PC-9 (cell line): ENCODE results near the gene ATP5MK. TPM values are rescaled to one million over a fixed set of nuclear protein-coding genes. Genes with fewer than 3 reads are reported as not detected.
"Not testable (repeated sequence)": the region's sequence is repeated elsewhere in the genome, so short reads cannot be mapped to it uniquely, and the experiment has no call there.

Experiments
- BruUV-seq: library from RNA; stranded (reverse); fragments of 400-500 nt; replicated peaks from 2 replicates; lab custom pipeline; 2021; lab: Mats Ljungman, UMichigan
- CTCF ChIA-PET: fragments of 300-600 bp; sonication (Branson Sonifier 250); formaldehyde crosslinking; loops from one replicate; lab custom pipeline; 2022; ENCODE audit warnings: antibody characterized with exemption; lab: Charles Lee
- POLR2A ChIA-PET: fragments of 300-600 bp; sonication (Branson Sonifier 250); formaldehyde crosslinking; loops from one replicate; lab custom pipeline; 2022; ENCODE audit warnings: antibody characterized with exemption; ENCODE audit not compliant: unreplicated experiment; lab: Charles Lee
- DNase-seq, 2 experiments: peaks; one replicate each; pipeline versions ENCODE4 v3.0.0 to v3.0.0-alpha.2; 2015 to 2022; ENCODE audit warnings: mixed read lengths in 1 of 2
- H2AFZ ChIP-seq: fragments of 200-600 bp; sonication (generic); 2 replicates; pipeline ENCODE4 v1.8.1; 2017; ENCODE audit warnings: antibody characterized with exemption
- H3F3A ChIP-seq: fragments of 200-600 bp; sonication (generic); 2 replicates; pipeline ENCODE4 v1.8.1; 2017; ENCODE audit warnings: antibody characterized with exemption, mild to moderate bottlenecking, low read depth; ENCODE audit not compliant: insufficient read depth
- H3K27ac ChIP-seq: fragments of 200-600 bp; sonication (generic); 2 replicates; pipeline ENCODE4 v1.6.1; 2016; ENCODE audit warnings: mixed run types
- H3K27me3 ChIP-seq: fragments of 200-600 bp; sonication (generic); 2 replicates; pipeline ENCODE4 v1.6.1; 2016; ENCODE audit warnings: low read depth, mixed run types; ENCODE audit not compliant: insufficient read depth
- H3K36me3 ChIP-seq: fragments of 200-600 bp; sonication (generic); 2 replicates; pipeline ENCODE4 v1.6.1; 2016; ENCODE audit warnings: low read depth, mixed run types
- H3K4me1 ChIP-seq: fragments of 200-600 bp; sonication (generic); replicated peaks from 2 replicates; pipeline ENCODE4 v1.6.1; 2016; ENCODE audit warnings: mixed run types; ENCODE audit not compliant: insufficient read depth
- H3K4me2 ChIP-seq: fragments of 200-600 bp; sonication (generic); 2 replicates; pipeline ENCODE4 v1.6.1; 2017; ENCODE audit warnings: mixed run types
- H3K4me3 ChIP-seq: fragments of 200-600 bp; sonication (generic); 2 replicates; pipeline ENCODE4 v1.6.1; 2016; ENCODE audit warnings: mixed run types
- H3K79me2 ChIP-seq: fragments of 200-600 bp; sonication (generic); 2 replicates; pipeline ENCODE4 v1.6.1; 2017; ENCODE audit warnings: low read depth, mixed run types
- H3K9me2 ChIP-seq: fragments of 200-600 bp; sonication (generic); 2 replicates; pipeline ENCODE4 v1.8.1; 2017; ENCODE audit warnings: mild to moderate bottlenecking; ENCODE audit not compliant: insufficient read depth
- H3K9me3 ChIP-seq: fragments of 200-600 bp; sonication (generic); 2 replicates; pipeline ENCODE4 v1.8.1; 2016; ENCODE audit warnings: low read depth; ENCODE audit not compliant: insufficient read depth
- H4K20me1 ChIP-seq: fragments of 200-600 bp; sonication (generic); 2 replicates; pipeline ENCODE4 v1.8.1; 2017; ENCODE audit not compliant: insufficient read depth
- EZH2 ChIP-seq: fragments of 200-600 bp; sonication (generic); IDR thresholded peaks from 2 replicates; pipeline ENCODE4 v1.8.0; 2017; ENCODE audit warnings: antibody characterized with exemption, low read depth
- intact Hi-C: fragments of 100-400 bp; cut with micrococcal nuclease; formaldehyde crosslinking; loops from one replicate; pipeline ENCODE4 v1.10.0; 2022; ENCODE audit not compliant: unreplicated experiment
- total RNA-seq: library from RNA; stranded (reverse); gene quantifications from 2 replicates; pipeline ENCODE4 v1.2.3, GENCODE V29; 2021
- TF ChIP-seq, protein P1 (sequence below): fragments of 200-600 bp; sonication (generic); conservative IDR thresholded peaks from 2 replicates; pipeline ENCODE4 v1.6.1; 2017; ENCODE audit warnings: mixed run types, antibody characterized with exemption, mild to moderate bottlenecking, moderate library complexity

The ATP5MK gene
- total RNA-seq, 1 experiment from 2014 or later, result 230 TPM

DNA sequence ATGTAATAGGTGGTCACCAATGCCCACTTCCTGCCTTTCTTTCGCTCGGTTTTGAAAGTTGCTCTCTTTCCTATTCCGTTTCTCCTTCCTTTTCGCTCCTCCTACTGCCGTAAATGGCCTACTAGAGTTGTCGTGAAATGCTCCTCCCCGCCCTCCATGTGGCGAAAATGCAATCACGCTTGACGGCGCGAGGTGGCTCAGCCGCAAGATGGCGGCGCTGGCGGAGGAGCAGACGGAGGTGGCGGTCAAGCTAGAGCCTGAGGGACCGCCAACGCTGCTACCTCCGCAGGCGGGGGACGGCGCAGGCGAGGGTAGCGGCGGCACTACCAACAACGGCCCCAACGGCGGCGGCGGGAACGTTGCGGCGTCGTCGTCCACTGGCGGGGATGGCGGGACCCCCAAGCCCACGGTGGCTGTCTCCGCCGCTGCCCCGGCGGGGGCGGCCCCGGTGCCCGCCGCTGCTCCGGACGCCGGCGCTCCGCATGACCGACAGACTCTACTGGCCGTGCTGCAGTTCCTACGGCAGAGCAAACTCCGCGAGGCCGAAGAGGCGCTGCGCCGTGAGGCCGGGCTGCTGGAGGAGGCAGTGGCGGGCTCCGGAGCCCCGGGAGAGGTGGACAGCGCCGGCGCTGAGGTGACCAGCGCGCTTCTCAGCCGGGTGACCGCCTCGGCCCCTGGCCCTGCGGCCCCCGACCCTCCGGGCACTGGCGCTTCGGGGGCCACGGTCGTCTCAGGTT, 28.3 kb downstream of the ATP5MK start, which contains the start of gene TAF5:
Gene TAF5, plus strand, starts transcription at position 195 of the 737 bp plus-strand sequence. Its CDS starts 14 bp downstream, at position 209.
- no TSS peak for BruUV-seq
- H3K4me3 ChIP-seq, result peak within 1 kb of the TSS; percentile 75
- peaks cover 23% of the 10 kb centered on the region; the same call in 1 of the 2 replicates for H3K79me2 ChIP-seq
- peak within 1 kb of the TSS; percentile 78 for H3K27ac ChIP-seq
- CTCF ChIA-PET, result no interaction called here
- intact Hi-C loops, result no loop called here
- peak; percentile 82 to 83 for DNase-seq
- H3K9me3 ChIP-seq, result no peaks in the 10 kb centered on the region
- POLR2A ChIA-PET, result no interaction called here
- H2AFZ ChIP-seq, result peak within 1 kb of the TSS; percentile 87
- H3K9me2 ChIP-seq, result no peaks in the 10 kb centered on the region
- no peaks in the 10 kb centered on the region for H3K27me3 ChIP-seq
- no peak for TF ChIP-seq EZH2
- TF ChIP-seq, protein P1, sequence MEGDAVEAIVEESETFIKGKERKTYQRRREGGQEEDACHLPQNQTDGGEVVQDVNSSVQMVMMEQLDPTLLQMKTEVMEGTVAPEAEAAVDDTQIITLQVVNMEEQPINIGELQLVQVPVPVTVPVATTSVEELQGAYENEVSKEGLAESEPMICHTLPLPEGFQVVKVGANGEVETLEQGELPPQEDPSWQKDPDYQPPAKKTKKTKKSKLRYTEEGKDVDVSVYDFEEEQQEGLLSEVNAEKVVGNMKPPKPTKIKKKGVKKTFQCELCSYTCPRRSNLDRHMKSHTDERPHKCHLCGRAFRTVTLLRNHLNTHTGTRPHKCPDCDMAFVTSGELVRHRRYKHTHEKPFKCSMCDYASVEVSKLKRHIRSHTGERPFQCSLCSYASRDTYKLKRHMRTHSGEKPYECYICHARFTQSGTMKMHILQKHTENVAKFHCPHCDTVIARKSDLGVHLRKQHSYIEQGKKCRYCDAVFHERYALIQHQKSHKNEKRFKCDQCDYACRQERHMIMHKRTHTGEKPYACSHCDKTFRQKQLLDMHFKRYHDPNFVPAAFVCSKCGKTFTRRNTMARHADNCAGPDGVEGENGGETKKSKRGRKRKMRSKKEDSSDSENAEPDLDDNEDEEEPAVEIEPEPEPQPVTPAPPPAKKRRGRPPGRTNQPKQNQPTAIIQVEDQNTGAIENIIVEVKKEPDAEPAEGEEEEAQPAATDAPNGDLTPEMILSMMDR, result no peak
- peak within 1 kb of the TSS; percentile 81 for H3K4me2 ChIP-seq
- 0 out of 2 replicates have a peak, but pooled peaks cover 7% of the 10 kb centered on the region for H3K4me1 ChIP-seq
- H3F3A ChIP-seq, result peaks cover 12% of the 10 kb centered on the region; the same call in 1 of the 2 replicates
- no peaks in the 10 kb centered on the region for H3K36me3 ChIP-seq
- no peaks in the 10 kb centered on the region for H4K20me1 ChIP-seq

DNA sequence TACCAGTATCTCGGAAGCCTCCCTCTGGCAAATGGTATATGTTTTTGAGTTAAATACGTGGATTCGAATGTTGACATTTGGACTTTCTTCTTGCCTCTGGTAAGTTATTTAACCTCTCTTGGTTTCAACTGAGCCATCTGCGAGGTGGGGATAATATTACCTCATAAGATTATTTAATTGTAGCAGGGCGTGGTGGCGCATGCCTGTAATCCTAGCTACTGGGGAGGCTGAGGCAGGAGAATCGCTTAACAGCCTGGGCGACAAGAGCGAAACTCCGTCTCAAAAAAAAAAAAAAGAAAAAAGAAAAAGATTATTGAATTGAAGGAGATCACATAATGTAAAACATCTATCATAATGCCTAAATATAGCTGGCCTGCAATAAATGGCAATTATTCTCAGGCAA, 28.9 kb downstream of the ATP5MK start:
- no peaks in the 10 kb centered on the region for H3K9me3 ChIP-seq
- H3K27me3 ChIP-seq, result no peaks in the 10 kb centered on the region
- CTCF ChIA-PET, result no interaction called here
- no peaks in the 10 kb centered on the region for H3K36me3 ChIP-seq
- H3K9me2 ChIP-seq, result no peaks in the 10 kb centered on the region
- 0 out of 2 replicates have a peak, but pooled peaks cover 7% of the 10 kb centered on the region for H3K4me1 ChIP-seq
- BruUV-seq, result TSS peak; percentile 98
- peak overlapping the region; percentile 78 for H3K27ac ChIP-seq
- peaks cover 12% of the 10 kb centered on the region; the same call in 1 of the 2 replicates for H3F3A ChIP-seq
- no peaks in the 10 kb centered on the region for H4K20me1 ChIP-seq
- peak overlapping the region; percentile 81 for H3K4me2 ChIP-seq
- intact Hi-C loops, result no loop called here
- peak overlapping the region; percentile 75 for H3K4me3 ChIP-seq
- H2AFZ ChIP-seq, result peak overlapping the region; percentile 87
- peaks cover 23% of the 10 kb centered on the region; the same call in 1 of the 2 replicates for H3K79me2 ChIP-seq
- POLR2A ChIA-PET, result no interaction called here
- peak in 1 of 2 experiments; percentile 3 for DNase-seq
- TF ChIP-seq EZH2, result no peak
- TF ChIP-seq, protein P1, result no peak

DNA sequence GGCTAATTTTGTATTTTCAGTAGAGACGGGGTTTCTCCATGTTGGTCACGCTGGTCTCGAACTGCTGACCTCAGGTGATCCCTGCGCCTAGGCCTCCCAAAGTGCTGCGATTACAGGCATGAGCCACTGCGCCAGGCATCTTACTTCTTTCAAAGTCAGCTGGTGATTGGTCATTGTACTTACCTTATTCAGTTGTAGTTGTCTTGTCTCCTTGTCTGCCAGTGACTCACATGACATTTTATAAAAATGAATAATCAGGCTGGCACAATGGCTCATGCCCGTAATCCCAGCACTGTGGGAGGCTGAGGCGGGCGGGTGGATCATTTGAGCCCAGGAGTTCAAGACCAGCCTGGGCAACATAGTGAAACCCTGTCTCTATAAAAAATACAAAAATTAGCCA, 35.5 kb downstream of the ATP5MK start:
- H4K20me1 ChIP-seq, CTCF ChIA-PET, H3K9me2 ChIP-seq, H3K27ac ChIP-seq, H3K4me1 ChIP-seq, H3K9me3 ChIP-seq, POLR2A ChIA-PET, H3K27me3 ChIP-seq, H3F3A ChIP-seq, H3K4me3 ChIP-seq, H2AFZ ChIP-seq, H3K36me3 ChIP-seq, intact Hi-C loops, BruUV-seq, H3K79me2 ChIP-seq, H3K4me2 ChIP-seq: not testable (repeated sequence)
- peak in 1 of 2 experiments; percentile 40 for DNase-seq

DNA sequence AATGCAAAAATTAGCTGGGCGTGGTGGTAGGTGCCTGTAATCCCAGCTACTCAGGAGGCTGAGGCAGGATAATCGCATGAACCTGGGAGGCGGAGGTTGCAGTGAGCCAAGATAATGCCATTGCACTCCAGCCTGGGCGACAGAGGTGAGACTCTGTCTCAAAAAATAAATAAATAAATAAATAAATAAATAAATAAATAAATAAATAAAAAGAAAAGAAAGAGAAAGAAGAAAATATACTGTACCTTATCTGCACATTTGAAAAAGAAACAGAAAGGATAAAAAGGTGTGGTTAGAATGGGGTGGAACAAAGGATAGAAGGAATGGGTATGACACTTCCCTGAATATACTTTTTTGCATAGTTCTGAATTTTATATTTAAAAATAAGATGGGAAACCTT, 36.8 kb downstream of the ATP5MK start:
- DNase-seq, H3K36me3 ChIP-seq, POLR2A ChIA-PET, H2AFZ ChIP-seq, CTCF ChIA-PET, H3F3A ChIP-seq, H4K20me1 ChIP-seq, H3K4me3 ChIP-seq, H3K4me1 ChIP-seq, H3K9me2 ChIP-seq, H3K4me2 ChIP-seq, intact Hi-C loops, H3K9me3 ChIP-seq, BruUV-seq, H3K27ac ChIP-seq, H3K79me2 ChIP-seq, H3K27me3 ChIP-seq: not testable (repeated sequence)
